A673 (cell line): ENCODE data around the gene KCMF1.

ENCODE experiments used
- EZH2 ChIP-seq: fragments of 200-600 bp; sonication (generic); IDR thresholded peaks from 2 replicates; pipeline ENCODE4 v1.6.1; 2017; ENCODE audit warnings: borderline replicate concordance, low read depth, mild to moderate bottlenecking, mixed read lengths, antibody characterized with exemption, low read length; ENCODE audit not compliant: poor library complexity, severe bottlenecking
- TF ChIP-seq, protein P1 (sequence below): fragments of 300-800, 200-600 bp; sonication (generic); conservative IDR thresholded peaks from 2 replicates; pipeline ENCODE4 v1.5.1; 2017; ENCODE audit warnings: low read depth, mild to moderate bottlenecking, antibody characterized with exemption, low read length, moderate library complexity, mixed read lengths

DNA sequence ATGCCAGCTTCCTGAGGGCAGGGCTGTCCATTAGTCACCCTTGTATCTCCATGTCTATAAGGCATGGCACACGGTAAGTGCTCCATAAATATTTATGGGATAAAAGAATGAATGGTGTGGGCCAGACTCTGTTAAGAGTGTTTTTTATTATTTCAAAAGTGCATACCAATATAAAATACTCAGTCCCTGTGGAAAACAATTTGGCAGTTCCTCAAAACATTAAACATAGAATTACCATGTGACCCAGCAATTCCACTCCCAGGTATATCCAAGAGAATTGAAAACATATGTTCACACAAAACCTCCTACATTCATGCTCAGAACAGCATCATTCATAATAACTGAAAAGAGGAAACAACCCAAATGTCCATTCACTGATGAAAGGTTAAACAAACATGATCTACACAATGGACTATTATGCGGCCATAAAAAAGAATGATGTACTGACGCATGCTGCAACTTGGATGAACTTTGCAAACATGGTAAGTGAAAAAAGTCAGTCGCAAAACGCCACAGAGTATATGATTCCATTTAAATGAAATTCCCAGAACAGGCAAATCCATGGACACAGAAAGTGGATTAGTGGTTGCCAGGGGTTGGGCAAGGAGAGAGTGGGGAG, 93.1 kb downstream of the KCMF1 start:
- TF ChIP-seq, protein P1, sequence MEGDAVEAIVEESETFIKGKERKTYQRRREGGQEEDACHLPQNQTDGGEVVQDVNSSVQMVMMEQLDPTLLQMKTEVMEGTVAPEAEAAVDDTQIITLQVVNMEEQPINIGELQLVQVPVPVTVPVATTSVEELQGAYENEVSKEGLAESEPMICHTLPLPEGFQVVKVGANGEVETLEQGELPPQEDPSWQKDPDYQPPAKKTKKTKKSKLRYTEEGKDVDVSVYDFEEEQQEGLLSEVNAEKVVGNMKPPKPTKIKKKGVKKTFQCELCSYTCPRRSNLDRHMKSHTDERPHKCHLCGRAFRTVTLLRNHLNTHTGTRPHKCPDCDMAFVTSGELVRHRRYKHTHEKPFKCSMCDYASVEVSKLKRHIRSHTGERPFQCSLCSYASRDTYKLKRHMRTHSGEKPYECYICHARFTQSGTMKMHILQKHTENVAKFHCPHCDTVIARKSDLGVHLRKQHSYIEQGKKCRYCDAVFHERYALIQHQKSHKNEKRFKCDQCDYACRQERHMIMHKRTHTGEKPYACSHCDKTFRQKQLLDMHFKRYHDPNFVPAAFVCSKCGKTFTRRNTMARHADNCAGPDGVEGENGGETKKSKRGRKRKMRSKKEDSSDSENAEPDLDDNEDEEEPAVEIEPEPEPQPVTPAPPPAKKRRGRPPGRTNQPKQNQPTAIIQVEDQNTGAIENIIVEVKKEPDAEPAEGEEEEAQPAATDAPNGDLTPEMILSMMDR = no peak
- TF ChIP-seq EZH2 = no peak
